GM21529 (cell line): ENCODE measurements around the gene TAS1R3.

ENCODE experiments used
- ATAC-seq: cut with Tn5 transposase; IDR thresholded peaks from one replicate; pipeline ENCODE4 v1.9.1; 2021; ENCODE audit not compliant: unreplicated experiment

Gene TAS1R3

GRCh38 chr1:1294250-1294890 lies 36.7 kb upstream of the TAS1R3 start:
- ATAC-seq, result no peak

- no peak for ATAC-seq
These were observed 35.7 kb upstream of the TAS1R3 start for GRCh38 chr1:1295154-1295923.

- no peak for ATAC-seq
These were observed 34.7 kb upstream of the TAS1R3 start for GRCh38 chr1:1296070-1297061.

GRCh38 chr1:1297802-1298424 lies 33.2 kb upstream of the TAS1R3 start:
- no peak for ATAC-seq

GRCh38 chr1:1298861-1299685 lies 32.0 kb upstream of the TAS1R3 start:
- no peak for ATAC-seq

- ATAC-seq, result no peak
These were observed 31.3 kb upstream of the TAS1R3 start for GRCh38 chr1:1299686-1300351.

GRCh38 chr1:1300352-1300739 lies 30.7 kb upstream of the TAS1R3 start:
- ATAC-seq, result no peak

- ATAC-seq, result no peak
These were observed 29.1 kb upstream of the TAS1R3 start for GRCh38 chr1:1302006-1302430.

GRCh38 chr1:1302951-1303509 lies 28.1 kb upstream of the TAS1R3 start:
- no peak for ATAC-seq

GRCh38 chr1:1303736-1304135 lies 27.3 kb upstream of the TAS1R3 start:
- ATAC-seq, result no peak

GRCh38 chr1:1304331-1305299 lies 26.5 kb upstream of the TAS1R3 start:
- no peak for ATAC-seq

- no peak for ATAC-seq
These were observed 25.6 kb upstream of the TAS1R3 start for GRCh38 chr1:1305300-1306069.

GRCh38 chr1:1306070-1306660 lies 24.9 kb upstream of the TAS1R3 start:
- no peak for ATAC-seq

- no peak for ATAC-seq
These were observed 24.3 kb upstream of the TAS1R3 start for GRCh38 chr1:1306661-1307260.

GRCh38 chr1:1307261-1307922 lies 23.7 kb upstream of the TAS1R3 start:
- peak; percentile 6 for ATAC-seq
